GM19035 (cell line): Measurements from ENCODE around the gene HOXD8.

ENCODE experiments used
- ATAC-seq: cut with Tn5 transposase; IDR thresholded peaks from one replicate; pipeline ENCODE4 v1.9.1; 2021; ENCODE audit not compliant: unreplicated experiment

Gene HOXD8

DNA sequence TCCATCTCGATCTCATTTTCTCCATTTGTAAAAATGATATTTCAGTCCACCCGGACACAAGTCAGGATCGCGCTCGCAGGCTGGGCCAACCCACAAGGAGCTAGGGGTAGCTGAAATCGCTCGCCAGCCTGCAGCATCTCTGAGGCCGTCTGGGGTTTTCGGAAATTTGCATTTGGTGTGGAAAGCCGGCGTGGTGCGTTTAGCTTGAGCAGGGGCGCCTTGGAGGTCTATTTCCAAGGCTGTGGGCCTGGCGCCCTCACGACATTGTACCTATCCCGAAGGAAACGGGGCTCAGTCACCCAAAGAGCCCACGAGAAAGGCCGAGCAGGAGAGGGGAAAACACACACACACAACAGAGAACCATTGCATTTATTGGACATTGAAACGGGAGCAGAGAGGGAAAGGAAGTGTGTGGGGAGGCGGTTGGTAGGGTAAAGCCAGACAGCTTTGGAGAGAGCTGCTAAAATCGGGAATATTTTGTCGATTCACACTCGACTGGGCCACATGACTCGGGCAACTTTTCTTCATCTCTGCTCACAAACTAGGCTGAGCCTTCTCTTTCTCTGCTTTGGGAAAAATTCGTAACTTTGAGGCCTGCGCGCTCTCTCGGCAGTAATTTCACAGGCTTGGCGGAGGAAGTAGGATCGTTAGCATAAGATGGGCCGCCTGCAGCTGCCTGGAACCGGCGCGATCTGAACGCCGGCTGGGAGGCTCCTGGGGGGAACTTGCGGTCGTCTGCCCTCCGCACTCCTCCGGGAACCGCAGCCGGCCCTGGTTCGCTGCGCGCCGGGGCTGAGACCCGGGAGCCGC lies 1.1 kb upstream of the HOXD8 start:
- ATAC-seq, result no peak

DNA sequence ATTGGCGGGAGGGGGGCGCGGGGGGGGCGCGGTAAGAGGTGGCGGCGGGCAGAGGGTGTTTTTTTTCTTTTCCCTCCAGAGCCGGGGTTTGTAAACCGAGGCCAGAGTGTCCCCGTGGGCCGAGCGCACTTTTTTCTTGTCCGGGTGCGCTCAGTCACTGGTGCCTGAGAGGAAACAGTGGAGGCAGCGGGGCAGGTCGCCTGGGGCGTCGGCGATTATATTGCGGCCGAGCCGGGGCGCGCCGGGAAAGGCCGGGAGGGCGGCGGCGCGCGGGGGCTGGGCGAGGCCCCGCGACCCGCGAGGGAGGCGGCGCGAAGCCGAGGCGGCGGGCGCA lies 275 bp downstream of the HOXD8 start:
- no peak for ATAC-seq

DNA sequence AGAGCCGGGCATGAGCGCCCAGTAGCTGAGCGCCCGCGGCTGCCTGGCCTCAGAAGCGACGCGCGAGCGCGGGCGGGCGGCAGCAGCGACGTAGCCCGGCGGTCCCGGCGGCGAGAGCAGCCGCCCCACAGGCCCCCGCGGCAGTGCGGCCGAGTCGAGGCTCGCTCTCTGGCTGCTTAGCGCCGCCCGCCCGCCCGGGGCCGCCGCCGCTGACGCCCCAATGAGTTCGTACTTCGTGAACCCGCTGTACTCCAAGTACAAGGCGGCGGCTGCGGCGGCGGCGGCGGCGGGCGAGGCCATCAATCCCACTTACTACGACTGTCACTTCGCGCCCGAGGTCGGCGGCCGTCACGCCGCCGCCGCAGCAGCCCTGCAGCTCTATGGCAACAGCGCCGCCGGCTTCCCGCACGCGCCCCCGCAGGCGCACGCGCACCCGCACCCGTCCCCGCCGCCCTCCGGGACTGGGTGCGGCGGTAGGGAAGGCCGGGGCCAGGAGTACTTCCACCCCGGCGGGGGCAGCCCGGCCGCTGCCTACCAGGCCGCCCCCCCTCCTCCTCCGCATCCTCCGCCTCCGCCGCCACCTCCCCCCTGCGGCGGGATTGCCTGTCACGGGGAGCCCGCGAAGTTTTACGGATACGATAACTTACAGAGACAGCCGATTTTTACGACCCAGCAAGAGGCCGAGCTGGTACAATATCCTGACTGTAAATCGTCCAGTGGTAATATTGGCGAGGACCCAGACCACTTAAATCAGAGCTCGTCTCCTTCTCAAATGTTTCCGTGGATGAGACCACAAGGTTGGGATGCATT lies 847 bp downstream of the HOXD8 start:
- no peak for ATAC-seq

DNA sequence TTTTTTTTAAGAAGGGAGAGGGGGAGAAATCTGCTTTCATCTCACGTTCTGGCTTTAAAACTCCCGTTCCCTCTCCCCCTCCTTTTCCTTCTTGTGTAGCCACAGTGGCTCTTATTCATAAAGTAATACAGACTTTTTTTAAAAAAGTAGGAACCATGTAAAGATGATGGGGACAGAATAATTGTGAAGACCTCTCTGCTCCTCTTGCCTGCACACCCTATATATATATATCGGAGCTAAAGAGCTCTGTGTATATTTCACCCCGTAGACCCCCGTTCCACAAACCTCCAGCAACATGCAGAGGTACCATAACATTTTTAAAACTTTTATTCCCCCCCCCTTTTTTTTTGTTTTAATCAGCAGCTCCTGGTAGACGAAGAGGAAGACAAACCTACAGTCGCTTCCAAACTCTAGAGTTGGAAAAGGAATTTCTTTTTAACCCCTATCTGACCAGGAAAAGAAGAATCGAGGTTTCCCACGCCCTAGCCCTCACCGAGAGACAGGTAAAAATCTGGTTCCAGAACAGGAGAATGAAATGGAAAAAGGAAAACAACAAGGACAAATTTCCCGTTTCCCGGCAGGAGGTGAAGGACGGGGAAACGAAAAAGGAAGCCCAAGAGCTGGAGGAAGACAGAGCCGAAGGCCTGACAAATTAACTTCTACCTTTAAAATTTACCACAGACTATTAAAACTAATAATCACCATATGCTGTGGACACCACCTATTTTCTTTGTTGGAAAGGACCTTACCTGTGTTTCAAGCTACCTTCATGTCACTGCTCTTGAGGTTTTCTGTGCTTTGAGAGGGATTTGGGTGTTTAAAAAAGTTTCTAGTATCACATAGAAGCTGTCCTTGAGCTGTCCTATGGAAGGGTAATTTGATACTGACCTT lies 1.7 kb downstream of the HOXD8 start:
- ATAC-seq, result no peak

DNA sequence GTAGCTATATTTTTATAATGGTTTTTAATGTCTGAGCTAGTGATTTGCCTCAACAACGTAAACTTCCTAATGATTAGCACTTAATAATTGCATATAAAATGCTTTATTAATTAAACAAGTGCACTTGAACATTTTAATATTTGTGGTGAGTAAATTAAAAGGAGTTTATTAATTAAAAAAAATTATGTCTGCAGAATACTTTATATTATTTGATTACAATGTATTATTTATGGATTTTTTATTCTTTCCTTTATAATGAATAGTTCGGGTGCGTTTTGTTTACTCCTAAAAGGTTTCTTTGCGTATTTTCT lies 2.3 kb downstream of the HOXD8 start:
- ATAC-seq, result no peak

DNA sequence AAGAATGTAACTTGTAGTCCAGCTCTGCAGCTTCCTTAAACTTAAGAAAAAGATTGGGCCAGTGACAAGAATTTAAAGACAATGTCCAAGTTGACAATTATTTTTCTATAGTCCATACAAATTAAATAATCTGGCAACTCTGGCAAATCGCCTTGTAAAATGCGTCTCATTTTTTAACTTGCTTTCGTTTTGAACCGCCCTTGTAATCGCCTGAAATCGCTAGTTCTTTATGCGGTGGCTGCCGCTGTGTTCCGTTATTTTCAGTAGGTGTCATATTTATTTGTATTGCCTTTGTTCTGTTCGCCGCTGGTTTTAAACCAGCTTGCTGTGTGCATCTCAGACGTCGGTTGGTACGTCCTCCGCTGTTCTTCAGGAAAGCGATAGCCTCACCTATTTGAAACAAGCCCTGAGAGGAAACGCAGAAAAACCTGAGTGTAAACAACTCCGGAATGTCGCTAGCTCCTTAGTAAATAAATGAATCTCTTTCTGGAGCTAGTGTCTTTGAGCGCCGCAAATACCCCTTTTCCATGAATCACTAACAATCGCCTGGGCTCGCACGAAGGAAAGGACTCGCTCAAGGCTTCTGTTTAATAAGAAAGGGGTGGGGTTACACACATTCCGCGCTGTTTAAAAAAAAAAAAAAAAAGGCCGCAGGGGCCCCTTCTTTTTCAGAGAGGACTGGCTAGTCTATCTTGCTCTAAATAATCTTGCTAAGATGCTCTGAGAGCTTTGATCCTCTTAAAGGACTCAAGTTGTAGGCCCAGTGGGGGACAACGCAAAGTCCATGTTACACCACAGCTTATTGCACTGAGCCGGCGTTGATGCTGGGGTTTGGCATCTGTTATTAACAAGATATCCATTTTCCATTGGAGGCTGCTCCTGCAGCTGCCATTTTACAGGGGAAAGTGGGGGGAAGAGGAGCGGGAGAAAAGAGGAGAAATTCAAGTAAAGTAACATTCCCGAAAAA lies 3.0 kb downstream of the HOXD8 start:
- ATAC-seq, result no peak

DNA sequence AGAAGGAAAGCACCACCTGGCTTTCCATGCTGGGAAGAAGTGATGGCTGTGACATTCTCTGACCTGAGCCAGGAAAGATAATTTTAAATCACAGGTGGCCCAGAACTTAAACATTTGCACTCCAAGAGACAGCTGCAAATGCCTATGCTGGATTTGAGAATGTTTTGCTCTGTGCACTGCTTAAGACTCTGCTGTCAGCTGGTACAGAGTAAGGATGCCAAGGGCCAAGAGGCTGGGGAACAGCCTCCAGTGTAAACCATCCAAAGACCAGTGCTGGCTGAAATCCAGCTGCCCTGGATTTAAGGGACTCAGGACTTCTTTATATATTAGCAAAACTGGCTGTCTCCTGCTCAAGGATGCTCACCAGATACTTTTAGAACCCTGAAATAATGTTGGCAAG lies 3.9 kb downstream of the HOXD8 start:
- no peak for ATAC-seq

DNA sequence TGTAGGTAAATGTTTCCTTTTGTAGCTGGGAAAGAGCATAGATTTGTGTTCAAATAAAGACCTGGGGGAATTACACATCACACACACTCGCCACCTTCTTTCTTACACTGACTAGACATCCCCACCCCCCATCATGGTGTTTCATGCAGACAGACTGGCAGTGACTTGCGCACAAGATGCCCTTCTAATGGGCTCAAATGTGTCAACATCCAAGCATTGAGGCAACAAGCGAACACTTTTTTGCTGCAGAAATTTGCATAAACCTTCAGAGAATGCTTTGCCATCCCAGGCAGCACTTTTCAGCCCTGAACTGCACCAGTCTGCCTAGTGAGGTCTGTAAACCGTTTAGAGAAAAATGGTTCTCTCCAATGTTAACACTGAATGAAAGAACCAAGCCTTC lies 4.5 kb downstream of the HOXD8 start:
- no peak for ATAC-seq

DNA sequence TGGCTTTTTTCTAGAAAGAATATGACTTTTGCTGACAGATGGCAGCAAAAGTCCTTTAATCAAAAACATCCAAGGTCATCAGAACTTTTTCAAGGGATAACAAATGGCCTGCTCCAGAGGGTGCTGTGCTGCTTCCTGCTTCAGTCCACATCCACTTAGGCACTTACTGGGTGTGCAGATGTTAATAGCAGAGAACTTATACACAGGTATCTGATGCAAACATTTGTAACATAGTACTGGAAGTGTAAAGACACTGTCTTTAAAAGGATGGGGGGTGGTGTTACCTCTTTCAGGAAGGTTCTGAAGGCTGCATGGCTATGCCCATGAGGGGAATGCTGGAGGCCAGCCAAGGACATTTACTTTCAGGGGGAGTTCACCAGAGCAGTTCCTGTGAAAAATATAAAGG lies 5.5 kb downstream of the HOXD8 start:
- ATAC-seq, result no peak

DNA sequence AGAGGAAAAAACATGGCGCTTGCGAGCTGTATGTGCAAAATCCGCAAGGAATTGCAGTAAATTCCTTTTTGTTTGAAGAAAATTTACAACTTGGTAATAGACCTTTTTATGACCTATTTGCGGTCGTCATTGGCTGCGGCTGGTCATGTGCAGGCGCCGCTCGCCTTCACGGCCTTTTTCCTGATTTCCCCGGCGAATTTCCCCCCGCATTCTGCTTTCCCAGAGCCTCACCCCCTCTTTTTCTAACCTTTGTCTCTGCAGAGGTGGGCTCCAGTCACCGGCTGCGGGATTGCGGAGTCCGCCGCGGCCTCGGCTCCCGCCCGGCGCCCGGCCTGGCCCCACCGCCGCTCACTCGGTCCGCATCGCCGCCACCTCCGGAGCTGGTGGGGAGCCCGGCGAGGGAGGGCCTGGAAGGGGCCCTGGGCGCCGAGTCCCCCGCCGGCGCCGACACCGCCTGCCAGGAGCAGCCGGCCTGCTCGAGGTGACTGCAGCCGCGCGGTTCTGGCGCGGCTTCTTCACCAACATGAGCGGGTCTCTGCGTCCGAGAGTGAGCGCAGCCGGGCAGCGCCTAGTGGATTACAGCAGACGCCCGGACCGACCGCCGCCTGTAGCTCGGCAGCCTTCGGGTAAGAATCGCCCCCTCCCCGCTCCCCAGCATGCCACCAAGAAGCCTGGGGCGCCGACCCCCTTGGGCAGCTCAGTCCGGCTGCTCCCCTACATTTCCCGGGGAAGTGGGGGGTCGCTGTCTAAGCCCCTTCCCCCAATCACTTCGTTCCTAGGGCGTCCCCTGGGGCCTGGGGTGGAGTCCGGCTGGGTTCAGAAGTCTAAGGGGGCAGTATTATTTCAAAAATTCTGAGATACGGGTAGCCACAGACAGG lies 7.1 kb downstream of the HOXD8 start:
- no peak for ATAC-seq

DNA sequence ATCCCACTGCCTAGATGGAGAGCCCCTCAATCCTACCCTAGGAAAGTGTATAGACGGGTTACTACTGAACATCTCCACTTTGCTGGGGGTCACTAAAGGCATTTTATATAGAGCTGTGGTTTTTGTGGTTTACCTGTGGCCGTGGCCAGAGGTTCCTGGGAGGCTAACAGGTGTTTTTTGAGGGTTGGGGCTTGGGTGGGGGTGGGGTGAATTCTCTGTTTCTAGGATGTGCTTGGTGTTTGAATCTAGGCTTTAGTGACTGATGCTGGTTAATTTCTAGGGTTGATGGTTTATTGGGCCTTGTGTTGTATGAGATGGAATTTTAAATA lies 7.7 kb downstream of the HOXD8 start:
- no peak for ATAC-seq

DNA sequence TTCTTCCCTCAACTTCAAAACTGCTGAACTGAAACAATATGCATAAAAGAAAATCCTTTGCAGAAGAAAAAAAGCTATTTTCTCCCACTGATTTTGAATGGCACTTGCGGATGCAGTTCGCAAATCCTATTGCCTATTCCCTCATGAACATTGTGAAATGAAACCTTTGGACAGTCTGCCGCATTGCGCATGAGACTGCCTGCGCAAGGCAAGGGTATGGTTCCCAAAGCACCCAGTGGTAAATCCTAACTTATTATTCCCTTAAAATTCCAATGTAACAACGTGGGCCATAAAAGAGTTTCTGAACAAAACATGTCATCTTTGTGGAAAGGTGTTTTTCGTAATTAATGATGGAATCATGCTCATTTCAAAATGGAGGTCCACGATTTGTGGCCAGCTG lies 8.4 kb downstream of the HOXD8 start:
- ATAC-seq, result no peak

DNA sequence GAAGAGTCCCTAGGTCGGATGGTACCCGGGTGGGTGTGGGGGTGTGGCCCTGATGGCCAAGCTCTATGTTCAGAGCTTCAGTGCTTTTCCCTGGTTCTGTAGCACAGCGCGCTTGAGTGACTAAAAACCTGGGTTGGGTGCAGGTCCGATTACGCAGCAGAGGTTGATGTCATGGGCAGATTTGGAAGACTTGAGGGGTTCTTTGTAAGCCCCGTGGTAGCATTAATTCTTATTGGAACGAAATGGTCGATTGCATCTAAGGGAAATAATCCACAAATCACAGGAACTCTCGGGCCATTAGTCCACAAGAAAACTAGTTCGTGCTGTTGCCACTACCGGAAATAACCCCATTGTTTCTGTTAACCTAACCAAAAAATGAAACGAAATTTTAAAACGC lies 9.0 kb downstream of the HOXD8 start:
- no peak for ATAC-seq

DNA sequence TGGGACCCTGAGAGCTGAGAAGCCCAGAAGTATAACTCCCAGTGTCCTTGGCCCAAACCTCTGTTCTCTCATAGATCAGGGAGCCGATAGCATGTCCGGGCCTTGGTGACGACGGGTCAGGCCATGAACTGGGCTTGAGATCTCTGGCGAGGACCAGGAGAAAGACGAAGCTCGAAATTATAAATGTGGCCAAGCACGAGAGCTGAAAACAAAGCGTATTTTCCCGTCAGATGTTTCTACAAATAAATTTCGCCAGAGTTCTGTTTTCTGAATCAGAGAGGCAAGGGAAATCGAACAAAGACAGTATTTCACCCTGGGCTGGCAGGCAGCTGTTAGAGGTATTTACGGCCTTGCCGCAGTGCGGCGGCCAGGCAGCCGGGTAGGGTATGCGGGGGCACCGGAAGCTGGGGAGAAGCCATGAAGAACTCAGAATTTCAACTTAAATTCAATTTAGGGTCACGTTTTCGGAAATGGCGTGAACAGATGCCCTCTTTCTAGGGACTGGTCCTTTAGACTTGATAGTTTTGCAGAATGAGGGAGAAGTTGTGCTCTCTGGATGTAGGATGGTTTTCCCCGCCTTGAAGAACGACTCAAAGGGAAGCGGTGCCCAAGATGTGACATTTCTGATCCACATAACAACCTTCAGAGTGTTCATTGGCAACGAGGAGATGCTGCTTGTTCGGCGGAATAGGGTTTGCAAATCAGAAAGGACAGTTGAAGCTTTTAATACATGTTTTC lies 9.6 kb downstream of the HOXD8 start:
- no peak for ATAC-seq

DNA sequence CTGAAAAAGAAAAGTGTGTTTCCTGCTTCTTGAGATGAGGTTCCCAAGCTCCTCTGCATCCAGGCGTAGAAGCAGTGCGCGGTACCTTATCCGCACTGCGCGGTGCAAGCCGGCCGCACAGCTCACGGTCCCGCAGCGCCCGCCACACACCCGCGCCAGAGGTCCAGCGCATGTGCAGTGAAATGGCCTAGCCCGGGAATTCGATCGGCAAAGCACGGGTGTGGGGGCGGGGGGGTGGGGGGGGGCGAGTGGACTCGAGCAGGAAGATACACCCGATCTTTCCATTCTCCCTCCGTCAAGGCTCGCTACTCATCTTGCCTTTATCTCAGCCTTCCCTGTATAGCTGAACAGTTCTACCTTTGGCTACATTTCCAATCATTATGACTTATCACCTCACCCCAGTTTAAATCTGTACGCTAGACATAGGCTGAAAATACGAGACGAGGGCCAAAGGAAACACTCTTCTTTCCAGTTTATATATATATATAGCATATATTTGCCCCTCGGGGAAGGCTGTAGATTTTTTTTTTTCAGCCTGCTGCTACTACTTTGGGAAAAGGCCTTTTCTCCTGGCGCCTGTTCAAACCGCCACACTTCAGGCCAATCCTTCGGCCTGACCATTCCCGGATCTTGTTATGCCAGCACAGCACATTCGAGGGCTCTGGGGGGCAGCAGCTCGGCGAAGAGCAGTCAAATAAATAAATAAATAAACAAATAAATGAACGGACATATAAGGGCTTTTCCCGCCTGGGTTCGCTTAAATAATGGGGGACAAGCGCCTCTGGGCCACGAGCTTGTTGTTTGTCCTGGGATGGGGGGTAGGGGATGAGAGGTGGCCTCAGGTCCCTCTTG lies 10.4 kb downstream of the HOXD8 start:
- no peak for ATAC-seq

DNA sequence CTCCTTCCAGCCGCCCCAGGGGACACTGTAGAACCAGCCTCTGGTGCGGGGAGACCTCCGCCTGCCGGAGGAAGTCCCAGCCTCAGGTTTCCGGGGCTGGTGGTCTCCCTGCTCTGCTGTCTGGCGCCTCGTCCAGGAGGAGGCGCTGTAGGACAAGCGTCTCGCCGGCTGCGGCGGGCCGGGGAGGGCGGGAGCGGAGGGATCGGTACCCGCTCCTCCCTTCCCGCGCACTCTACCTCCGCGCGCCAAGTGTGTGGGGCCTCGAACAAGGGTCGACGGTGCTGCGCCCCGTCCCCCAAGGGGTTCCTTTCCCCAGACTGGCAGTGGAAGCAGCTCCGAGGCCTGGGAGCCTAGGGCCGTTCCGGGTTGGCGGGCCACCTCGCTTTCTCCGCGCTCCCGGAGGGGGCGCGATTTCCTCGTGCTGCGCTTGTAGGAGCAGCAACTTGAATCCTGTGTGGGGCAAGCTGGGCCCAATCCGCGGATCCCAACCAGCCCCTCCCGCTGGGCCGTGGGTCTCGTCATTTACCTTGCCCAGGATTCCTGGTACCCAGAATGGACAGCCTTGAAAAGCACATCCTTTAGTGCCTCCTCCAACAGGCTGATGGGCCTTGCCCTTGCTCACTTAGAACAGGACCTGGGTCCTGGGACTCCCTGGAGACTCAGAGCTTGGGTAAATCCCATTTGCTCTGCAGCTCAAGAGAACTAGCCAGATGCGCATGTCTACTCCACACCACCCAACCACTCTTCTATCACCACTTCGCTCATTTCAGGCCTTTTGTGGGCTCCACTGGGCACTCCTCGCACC lies 11.2 kb downstream of the HOXD8 start:
- peak; percentile 90 for ATAC-seq

DNA sequence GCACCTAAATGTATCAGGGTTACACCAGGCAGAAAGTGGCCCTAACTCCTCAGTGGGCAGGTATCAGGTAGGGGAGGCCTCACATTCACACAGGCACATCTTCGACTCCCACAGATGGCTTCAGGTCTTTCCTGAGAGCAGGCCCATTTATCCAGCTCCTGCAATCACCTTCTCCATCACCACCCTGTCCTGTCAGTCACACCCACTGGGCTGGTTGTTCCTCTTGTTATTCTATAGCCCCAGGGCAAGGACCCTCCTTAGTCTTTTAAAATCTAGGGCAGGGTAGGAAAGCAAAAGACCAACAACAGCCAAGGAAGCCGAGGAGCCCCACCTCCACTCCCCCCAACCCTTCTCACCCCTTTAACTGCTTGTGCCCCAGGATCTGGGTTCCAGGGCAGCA lies 12.8 kb downstream of the HOXD8 start:
- no peak for ATAC-seq
